Activated CD8-positive, alpha-beta memory T cell treated with anti-CD3 and anti-CD28 coated beads, Interleukin-2, amount 50 U/mL, for 4 hours (primary cell): ENCODE results near the gene CASP14.
A peak's percentile ranks its signal among the peaks of the same experiment; 100 is the strongest.
"Not testable (repeated sequence)": the region's sequence is repeated elsewhere in the genome, so short reads cannot be mapped to it uniquely, and the experiment has no call there.

Experiments used
- DNase-seq: peaks from one replicate; pipeline ENCODE4 v3.0.0-alpha.2; 2020

The CASP14 gene

DNA sequence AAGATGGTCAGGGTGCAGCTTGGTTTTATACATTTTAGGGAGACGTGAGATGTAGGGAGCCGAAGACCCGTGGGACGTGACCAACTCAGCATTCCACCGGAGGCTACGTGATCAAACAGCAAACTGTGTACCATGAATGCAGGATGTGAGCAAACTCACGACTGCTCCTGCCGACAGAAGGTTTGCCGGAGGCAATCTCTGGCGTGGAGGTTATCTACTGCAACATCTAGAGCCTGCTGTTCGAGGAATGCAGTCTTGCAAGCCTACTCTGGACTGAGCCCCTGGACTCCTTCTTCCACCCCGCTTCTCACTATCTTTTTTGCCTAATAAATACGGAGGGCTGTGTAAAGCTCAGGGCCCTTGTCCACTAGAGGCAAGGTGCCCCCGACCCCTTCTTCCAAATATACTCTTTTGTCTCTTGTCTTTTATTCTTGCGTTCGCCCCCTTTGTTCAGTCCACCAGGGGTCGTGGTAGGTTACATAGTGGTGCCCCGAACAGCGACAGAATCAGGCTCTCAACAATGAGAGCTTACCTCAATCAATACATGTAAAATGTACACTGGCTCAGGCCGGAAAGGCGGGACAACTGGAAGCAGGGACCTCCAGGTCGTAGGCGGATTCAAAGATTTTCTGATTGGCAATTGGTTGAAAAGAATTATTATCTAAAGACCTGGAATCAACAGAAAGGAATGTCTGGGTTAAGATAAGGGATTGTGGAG lies 23.8 kb downstream of the CASP14 start:
- DNase-seq: no peak

DNA sequence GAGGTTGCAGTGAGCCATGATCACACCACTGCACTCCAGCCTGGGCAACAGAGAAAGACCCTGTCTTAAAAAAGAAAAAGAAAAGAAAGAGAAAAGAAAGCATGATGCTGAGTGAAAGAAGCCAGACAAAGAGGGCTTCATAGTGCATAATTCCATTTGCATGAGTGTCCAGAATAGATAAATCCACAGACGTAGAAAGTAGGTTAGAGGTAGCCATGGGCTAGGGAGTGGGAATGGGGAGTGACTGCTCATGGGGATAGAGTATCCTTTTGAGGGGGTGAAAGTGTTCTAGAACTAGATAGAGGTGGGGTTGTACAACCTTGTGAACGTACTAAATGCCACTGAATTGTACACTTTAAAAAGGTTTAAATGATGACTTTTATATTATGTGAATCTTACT lies 25.1 kb downstream of the CASP14 start:
- no peak for DNase-seq

- DNase-seq: no peak
Observed at GRCh38 chr19:15075806-15076205, 26.5 kb downstream of the CASP14 start.

DNA sequence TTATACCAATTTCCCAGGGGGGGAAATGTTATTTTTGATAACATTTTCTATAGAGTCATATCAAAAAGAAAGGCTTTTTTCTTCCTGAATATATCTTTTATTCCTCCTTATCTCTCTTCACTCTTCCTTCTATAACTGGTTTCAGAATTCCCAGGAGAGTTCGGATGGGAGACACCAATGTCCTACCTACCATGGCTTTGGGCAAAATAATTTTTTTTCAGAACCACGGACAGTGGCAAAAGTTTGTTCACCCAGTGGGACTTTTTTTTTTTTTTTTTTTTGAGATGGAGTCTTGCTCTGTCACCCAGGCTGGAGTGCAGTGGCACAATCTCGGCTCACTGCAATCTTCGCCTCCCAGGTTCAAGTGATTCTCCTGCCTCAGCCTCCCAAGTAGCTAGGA lies 30.7 kb downstream of the CASP14 start:
- DNase-seq: not testable (repeated sequence)

DNA sequence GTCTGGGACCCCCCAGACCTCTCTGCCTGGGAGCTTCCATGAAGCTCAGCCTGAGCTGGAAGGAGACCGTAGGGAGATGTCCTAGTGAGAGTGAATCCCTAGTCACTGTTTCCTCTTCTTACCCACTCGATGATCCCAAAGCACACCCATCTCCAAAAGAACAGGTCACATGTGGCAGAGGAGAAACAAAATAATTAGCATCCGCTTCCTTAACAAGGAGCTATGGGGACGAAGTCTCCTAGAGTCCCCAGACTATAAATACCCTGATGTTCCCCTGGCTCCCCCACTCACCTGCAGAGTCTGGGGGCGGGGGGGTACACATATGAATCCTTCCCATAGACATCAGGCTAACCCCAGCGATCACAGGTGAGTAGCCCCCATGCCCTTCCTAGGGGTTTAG lies 32.6 kb downstream of the CASP14 start, which contains the start of gene OR1I1:
Gene OR1I1, plus strand, starts transcription at position 301 of the 400 bp plus-strand sequence. CDS start 4,855 bp downstream, outside the sequence.
- no peak for DNase-seq

- DNase-seq: no peak
Observed at GRCh38 chr19:15087182-15087581, 37.9 kb downstream of the CASP14 start.

- DNase-seq: no peak
Observed at GRCh38 chr19:15091918-15092753, 42.9 kb downstream of the CASP14 start.

DNA sequence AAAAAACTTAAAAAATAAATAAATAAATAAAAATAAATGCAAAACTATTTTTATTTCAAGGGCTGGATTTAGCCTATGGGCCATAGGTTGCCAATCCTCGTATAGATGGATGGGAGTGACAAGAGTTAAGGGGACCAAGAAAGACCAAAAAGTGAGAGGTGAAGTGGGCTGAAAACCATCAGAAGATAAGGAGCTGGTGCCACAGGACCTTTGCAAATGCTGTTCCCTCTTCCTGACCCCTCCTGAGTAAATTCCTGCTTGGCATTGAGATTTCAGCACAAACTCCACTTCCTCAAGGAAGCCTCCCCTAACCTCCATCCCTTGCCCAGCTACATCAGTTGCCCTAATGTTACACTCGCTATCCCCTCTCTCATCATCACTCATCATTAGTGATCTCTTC lies 43.7 kb downstream of the CASP14 start:
- no peak for DNase-seq

- no peak for DNase-seq
Observed at GRCh38 chr19:15096223-15096622, 46.9 kb downstream of the CASP14 start.

- DNase-seq: not testable (repeated sequence)
Observed at GRCh38 chr19:15097980-15098379, 48.7 kb downstream of the CASP14 start.

DNA sequence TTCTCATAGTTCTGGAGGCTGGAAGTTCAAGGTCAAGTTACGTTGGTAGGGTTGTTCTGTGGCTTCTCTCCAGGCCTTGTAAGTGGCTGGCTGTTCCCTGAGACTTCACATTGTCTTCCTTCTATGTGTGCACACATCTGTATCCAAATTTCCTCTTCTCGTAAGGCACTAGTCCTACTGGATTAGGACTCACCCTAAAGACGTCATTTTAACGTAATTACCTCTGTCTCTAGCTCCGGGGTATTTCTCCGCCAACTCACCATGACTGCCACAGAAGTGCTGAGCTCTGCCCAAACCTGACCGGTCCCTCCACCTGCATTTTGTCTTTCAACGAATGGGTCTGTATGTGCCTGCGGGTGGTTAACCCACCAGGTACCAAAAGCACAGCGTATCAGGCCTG lies 49.2 kb downstream of the CASP14 start:
- no peak for DNase-seq

- DNase-seq: no peak
Observed at GRCh38 chr19:15099017-15099582, 49.8 kb downstream of the CASP14 start.

DNA sequence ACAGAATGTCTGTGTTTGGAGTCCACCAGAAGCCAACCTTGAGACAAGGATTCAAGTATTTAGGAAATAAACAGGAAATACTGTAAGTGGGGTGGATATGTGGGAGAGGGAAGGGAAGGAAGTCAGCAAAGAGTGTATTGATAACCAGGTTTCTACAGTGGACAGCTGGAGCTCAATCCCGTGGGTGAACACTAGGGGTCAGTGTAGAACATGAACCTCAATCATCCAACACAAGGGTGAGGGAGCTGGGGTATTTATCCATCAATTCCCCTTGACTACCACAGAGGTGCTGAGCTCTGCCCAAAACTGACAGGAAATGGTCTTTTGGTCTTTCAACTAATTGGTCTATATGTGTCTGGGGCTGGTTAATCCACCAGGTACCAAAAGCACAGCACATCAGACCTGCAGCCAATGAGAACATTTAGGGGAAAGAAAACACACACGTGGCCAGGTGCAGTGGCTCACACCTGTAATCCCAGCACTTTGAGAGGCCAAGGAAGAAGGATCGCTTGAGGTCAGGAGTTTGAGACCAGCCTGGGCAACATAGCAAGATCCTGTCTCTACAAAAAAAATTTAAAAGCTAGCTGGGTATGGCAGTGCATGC lies 52.3 kb downstream of the CASP14 start:
- peak; percentile 62 for DNase-seq

- no peak for DNase-seq
Observed at GRCh38 chr19:15104003-15104402, 54.7 kb downstream of the CASP14 start.

DNA sequence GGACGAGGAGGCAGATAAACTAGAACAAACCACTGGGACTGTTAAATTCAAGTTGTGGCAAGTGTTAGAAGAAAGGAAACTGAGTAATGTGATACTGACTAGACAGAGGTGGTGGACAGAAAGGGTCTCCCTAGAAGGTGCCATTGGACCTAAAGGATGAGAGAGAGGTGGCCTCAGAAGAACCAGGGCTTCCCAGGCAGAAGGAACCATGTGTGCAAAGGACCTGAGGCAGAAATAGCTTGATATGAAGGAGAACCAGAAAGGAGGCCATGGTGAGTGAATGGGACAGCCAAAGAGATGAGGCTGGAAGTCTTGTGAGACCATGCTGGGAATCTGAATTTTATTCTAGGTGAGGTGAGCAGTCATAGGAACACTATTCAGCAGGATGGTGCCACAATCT lies 55.1 kb downstream of the CASP14 start:
- no peak for DNase-seq

GRCh38 chr19:15105044-15105443 lies 55.8 kb downstream of the CASP14 start:
- no peak for DNase-seq

GRCh38 chr19:15107061-15108010 lies 58.1 kb downstream of the CASP14 start, which contains the start of gene SYDE1:
Gene SYDE1 (plus strand): TSS chr19:15107401. CDS start chr19:15107434, 33 bp downstream.
- no peak for DNase-seq
